ENCODE data around the gene SLC37A2. TPM values are rescaled to one million over a fixed set of nuclear protein-coding genes. Genes with fewer than 3 reads are reported as not detected.
A peak's percentile ranks its signal among the peaks of the same experiment; 100 is the strongest.

Gene SLC37A2
- 0.23 TPM for total RNA-seq (2021; ENCODE audit: unreplicated experiment)
- polyA plus RNA-seq (2012; ENCODE audit: insufficient read length) = 0.23 TPM
- Bru-seq, nascent RNA = percentile 22 among the genes with signal in this experiment
- percentile 32 among the genes with signal in this experiment for BruChase-seq, experiment 1, labeled RNA remaining after a 2-hour chase
- BruChase-seq, experiment 2, labeled RNA remaining after a 6-hour chase = percentile 27 among the genes with signal in this experiment
- long read RNA-seq, partial matches to known transcripts = 0 of 1 reads
- long read RNA-seq, other reads (novel, unspliced or antisense) = 0 of 1 reads

DNA sequence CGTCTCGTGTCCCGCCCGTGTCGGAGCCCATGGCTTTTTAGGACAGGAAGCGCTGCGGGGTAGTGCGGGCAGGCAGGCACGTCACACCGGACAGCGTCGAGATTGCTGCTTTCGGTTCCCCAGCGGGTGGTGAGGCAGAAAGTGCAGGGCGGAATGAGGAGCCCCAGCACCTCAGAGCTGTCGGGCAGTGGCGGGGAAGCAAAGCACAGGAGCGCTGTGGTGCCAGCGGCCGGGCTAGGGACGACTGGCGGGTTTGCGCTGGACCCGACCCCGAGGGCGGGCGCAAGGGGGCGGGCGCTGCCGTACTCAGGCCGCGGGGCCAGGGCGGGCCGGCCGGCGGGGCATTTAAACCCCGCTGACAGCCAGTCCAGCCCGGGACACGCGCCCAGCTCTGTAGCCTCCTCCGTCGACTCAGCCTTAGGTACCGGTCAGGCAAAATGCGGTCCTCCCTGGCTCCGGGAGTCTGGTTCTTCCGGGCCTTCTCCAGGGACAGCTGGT is at the start of gene SLC37A2:
Gene SLC37A2, plus strand, starts transcription at position 375 of the 498 bp plus-strand sequence. Its CDS starts 63 bp downstream, at position 438.
- DNase-seq (ENCODE audit: low read depth, low spot score) (no peak), ATAC-seq (peak; percentile 91)
- Histone ChIP-seq H3K4me3 (ENCODE audit: low read depth in 2 of 2, low read length in 2 of 2) (peak within 1 kb of the TSS; percentile 51 to 66), H3K27ac (ENCODE audit: low read length) (no peak within 1 kb of the TSS), H3K9me3 (ENCODE audit: control insufficient read depth, insufficient read depth, low read depth, low read length) (no peaks in the 10 kb centered on the region), H3K4me1 (ENCODE audit: control insufficient read depth, insufficient read depth, low read length) (no peaks in the 10 kb centered on the region), H3K27me3 (ENCODE audit: control insufficient read depth, insufficient read depth, low read length) (peaks cover 42% of the 10 kb centered on the region), H3K36me3 (ENCODE audit: control insufficient read depth, insufficient read depth, low read length) (no peaks in the 10 kb centered on the region)
- intact Hi-C loops (cut with micrococcal nuclease; ENCODE audit: unreplicated experiment) = no loop called here
- no TSS peak for BruUV-seq (replicated peaks)
- TF ChIP-seq, protein P1, sequence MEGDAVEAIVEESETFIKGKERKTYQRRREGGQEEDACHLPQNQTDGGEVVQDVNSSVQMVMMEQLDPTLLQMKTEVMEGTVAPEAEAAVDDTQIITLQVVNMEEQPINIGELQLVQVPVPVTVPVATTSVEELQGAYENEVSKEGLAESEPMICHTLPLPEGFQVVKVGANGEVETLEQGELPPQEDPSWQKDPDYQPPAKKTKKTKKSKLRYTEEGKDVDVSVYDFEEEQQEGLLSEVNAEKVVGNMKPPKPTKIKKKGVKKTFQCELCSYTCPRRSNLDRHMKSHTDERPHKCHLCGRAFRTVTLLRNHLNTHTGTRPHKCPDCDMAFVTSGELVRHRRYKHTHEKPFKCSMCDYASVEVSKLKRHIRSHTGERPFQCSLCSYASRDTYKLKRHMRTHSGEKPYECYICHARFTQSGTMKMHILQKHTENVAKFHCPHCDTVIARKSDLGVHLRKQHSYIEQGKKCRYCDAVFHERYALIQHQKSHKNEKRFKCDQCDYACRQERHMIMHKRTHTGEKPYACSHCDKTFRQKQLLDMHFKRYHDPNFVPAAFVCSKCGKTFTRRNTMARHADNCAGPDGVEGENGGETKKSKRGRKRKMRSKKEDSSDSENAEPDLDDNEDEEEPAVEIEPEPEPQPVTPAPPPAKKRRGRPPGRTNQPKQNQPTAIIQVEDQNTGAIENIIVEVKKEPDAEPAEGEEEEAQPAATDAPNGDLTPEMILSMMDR (IDR thresholded peaks at IDR 0.05) = no peak; the same call in 1 of the 2 replicates
- no peak for TF ChIP-seq TCF7L2 (IDR thresholded peaks at IDR 0.05; ENCODE audit: low read depth, low read length)
- no peak for TF ChIP-seq POLR2AphosphoS5 (IDR thresholded peaks at IDR 0.05; ENCODE audit: low read depth, low read length)
- 0 out of 2 replicates have a peak, but pooled peaks have one; percentile 80 for TF ChIP-seq SIN3A (IDR thresholded peaks at IDR 0.05; ENCODE audit: borderline replicate concordance, insufficient read depth, low read depth, low read length)
- peak in 1 of 2 experiments; percentile 19; a peak in 1 of 4 replicates for TF ChIP-seq REST (IDR thresholded peaks at IDR 0.05; ENCODE audit: insufficient read depth in 1 of 2, low read depth in 2 of 2, low read length in 1 of 2)
- in situ Hi-C loops (cut with HindIII; ENCODE audit: low pct_unique_long_range_greater_than_20kb, low sequenced_read_pairs) = no loop called here
- ChIA-PET CTCF (no interaction called here), POLR2A (no interaction called here)

- no peaks in the 10 kb centered on the region for H3K9me3 ChIP-seq (ENCODE audit: control insufficient read depth, insufficient read depth, low read depth, low read length)
- H3K27ac ChIP-seq (ENCODE audit: low read length) = no peak overlapping the region
- H3K36me3 ChIP-seq (ENCODE audit: control insufficient read depth, insufficient read depth, low read length) = no peaks in the 10 kb centered on the region
- ATAC-seq = no peak
- no peaks in the 10 kb centered on the region for H3K27me3 ChIP-seq (ENCODE audit: control insufficient read depth, insufficient read depth, low read length)
- no peaks in the 10 kb centered on the region for H3K4me1 ChIP-seq (ENCODE audit: control insufficient read depth, insufficient read depth, low read length)
- intact Hi-C loops (cut with micrococcal nuclease; ENCODE audit: unreplicated experiment) = no loop called here
- ChIA-PET POLR2A (interaction anchor here (0.7 kb wide), 1 partner anchor 93 kb away, joined by 3 read pairs; no protein-coding TSS in a partner anchor), CTCF (no interaction called here)
- in situ Hi-C loops (cut with HindIII; ENCODE audit: low pct_unique_long_range_greater_than_20kb, low sequenced_read_pairs) = no loop called here
- no peak overlapping the region for H3K4me3 ChIP-seq (ENCODE audit: low read depth in 2 of 2, low read length in 2 of 2)
- no TSS peak for BruUV-seq (replicated peaks)
- no peak for DNase-seq (ENCODE audit: low read depth, low spot score)
- TF ChIP-seq REST (IDR thresholded peaks at IDR 0.05; ENCODE audit: insufficient read depth in 1 of 2, low read depth in 2 of 2, low read length in 1 of 2) (no peak), TCF7L2 (IDR thresholded peaks at IDR 0.05; ENCODE audit: low read depth, low read length) (no peak), POLR2AphosphoS5 (IDR thresholded peaks at IDR 0.05; ENCODE audit: low read depth, low read length) (no peak), SIN3A (IDR thresholded peaks at IDR 0.05; ENCODE audit: borderline replicate concordance, insufficient read depth, low read depth, low read length) (no peak)
- TF ChIP-seq, protein P1 (IDR thresholded peaks at IDR 0.05) = no peak
Measured at GRCh38 chr11:125016413-125016812, 46.7 kb upstream of the SLC37A2 start.

All from Panc1 (cell line).